ENCODE data around the gene SLC10A2.

The SLC10A2 gene

GRCh38 chr13:103046676-103047075 lies 19.5 kb downstream of the SLC10A2 start:
- no peaks in the 10 kb centered on the region for H3K4me1 ChIP-seq (ENCODE audit: insufficient read depth, low read length)
- no peak overlapping the region for H3K4me3 ChIP-seq (ENCODE audit: low read length)
- no peaks in the 10 kb centered on the region for H3K36me3 ChIP-seq (ENCODE audit: insufficient read depth, low read length)
- WGBS = 88% methylated on average over 4 of the region's 4 CpGs
- H3K9me3 ChIP-seq (ENCODE audit: insufficient read depth, low read depth, low read length) = no peaks in the 10 kb centered on the region
- H3K27me3 ChIP-seq (ENCODE audit: insufficient read depth, low read length) = no peaks in the 10 kb centered on the region
- no peak overlapping the region for H3K27ac ChIP-seq (ENCODE audit: low read depth, low read length)
- no peak overlapping the region for H3K9ac ChIP-seq (ENCODE audit: low read depth, low read length)

GRCh38 chr13:103044056-103044455 lies 22.2 kb downstream of the SLC10A2 start:
- WGBS = 100% methylated on average over 2 of the region's 3 CpGs

GRCh38 chr13:103040006-103040405 lies 26.2 kb downstream of the SLC10A2 start:
- no peaks in the 10 kb centered on the region for H3K4me1 ChIP-seq (ENCODE audit: insufficient read depth, low read length)
- no peak overlapping the region for H3K27ac ChIP-seq (ENCODE audit: low read depth, low read length)
- no peak overlapping the region for H3K4me3 ChIP-seq (ENCODE audit: low read length)
- H3K27me3 ChIP-seq (ENCODE audit: insufficient read depth, low read length) = no peaks in the 10 kb centered on the region
- no peaks in the 10 kb centered on the region for H3K36me3 ChIP-seq (ENCODE audit: insufficient read depth, low read length)
- no peak overlapping the region for H3K9ac ChIP-seq (ENCODE audit: low read depth, low read length)
- H3K9me3 ChIP-seq (ENCODE audit: insufficient read depth, low read depth, low read length) = no peaks in the 10 kb centered on the region
- no CpG with 5 or more reads among the region's 1 CpG for WGBS

More at GRCh38 chr13:103044056-103044455, 22.2 kb downstream of the SLC10A2 start:
- no peak overlapping the region for H3K4me3 ChIP-seq (ENCODE audit: low read length)
- H3K27me3 ChIP-seq (ENCODE audit: insufficient read depth, low read length) = no peaks in the 10 kb centered on the region
- no peak overlapping the region for H3K9ac ChIP-seq (ENCODE audit: low read depth, low read length)
- no peak overlapping the region for H3K27ac ChIP-seq (ENCODE audit: low read depth, low read length)
- no peaks in the 10 kb centered on the region for H3K36me3 ChIP-seq (ENCODE audit: insufficient read depth, low read length)
- H3K4me1 ChIP-seq (ENCODE audit: insufficient read depth, low read length) = no peaks in the 10 kb centered on the region
- H3K9me3 ChIP-seq (ENCODE audit: insufficient read depth, low read depth, low read length) = no peaks in the 10 kb centered on the region

- Histone ChIP-seq H3K36me3 (ENCODE audit: insufficient read depth, low read length) (no peaks in the 10 kb centered on the region), H3K4me1 (ENCODE audit: insufficient read depth, low read length) (no peaks in the 10 kb centered on the region), H3K27me3 (ENCODE audit: insufficient read depth, low read length) (no peaks in the 10 kb centered on the region), H3K4me3 (ENCODE audit: low read length) (no peak overlapping the region), H3K9ac (ENCODE audit: low read depth, low read length) (no peak overlapping the region), H3K27ac (ENCODE audit: low read depth, low read length) (no peak overlapping the region), H3K9me3 (ENCODE audit: insufficient read depth, low read depth, low read length) (no peaks in the 10 kb centered on the region)
- whole genome bisulfite sequencing = 59% methylated on average over 1 of the region's 2 CpGs
Measured at GRCh38 chr13:103039183-103039582, 27.0 kb downstream of the SLC10A2 start.

DNA sequence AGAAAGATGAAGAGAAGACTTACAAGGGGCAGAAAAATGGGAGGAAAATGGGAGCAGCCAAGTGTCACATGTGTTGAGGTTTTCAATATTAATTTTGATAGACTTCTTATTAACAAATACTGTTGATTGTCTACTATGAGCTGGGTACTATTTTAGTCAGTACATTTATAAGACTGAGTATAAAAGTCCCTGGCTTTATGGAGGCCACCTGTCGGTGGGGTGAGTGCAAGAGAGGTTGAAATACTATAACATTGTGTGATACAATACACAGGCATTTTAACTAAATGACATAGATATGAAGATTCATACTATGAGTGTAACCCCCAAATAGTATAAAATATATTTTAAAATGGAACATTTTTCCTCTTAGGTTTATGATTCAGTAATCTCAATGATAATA lies 29.9 kb downstream of the SLC10A2 start:
- Histone ChIP-seq H3K4me1 (ENCODE audit: insufficient read depth, low read length) (no peaks in the 10 kb centered on the region), H3K36me3 (ENCODE audit: insufficient read depth, low read length) (no peaks in the 10 kb centered on the region), H3K9me3 (ENCODE audit: insufficient read depth, low read depth, low read length) (no peaks in the 10 kb centered on the region), H3K4me3 (ENCODE audit: low read length) (no peak overlapping the region), H3K27me3 (ENCODE audit: insufficient read depth, low read length) (no peaks in the 10 kb centered on the region), H3K27ac (ENCODE audit: low read depth, low read length) (no peak overlapping the region), H3K9ac (ENCODE audit: low read depth, low read length) (no peak overlapping the region)
- no CpG with 5 or more reads among the region's 1 CpG for WGBS

DNA sequence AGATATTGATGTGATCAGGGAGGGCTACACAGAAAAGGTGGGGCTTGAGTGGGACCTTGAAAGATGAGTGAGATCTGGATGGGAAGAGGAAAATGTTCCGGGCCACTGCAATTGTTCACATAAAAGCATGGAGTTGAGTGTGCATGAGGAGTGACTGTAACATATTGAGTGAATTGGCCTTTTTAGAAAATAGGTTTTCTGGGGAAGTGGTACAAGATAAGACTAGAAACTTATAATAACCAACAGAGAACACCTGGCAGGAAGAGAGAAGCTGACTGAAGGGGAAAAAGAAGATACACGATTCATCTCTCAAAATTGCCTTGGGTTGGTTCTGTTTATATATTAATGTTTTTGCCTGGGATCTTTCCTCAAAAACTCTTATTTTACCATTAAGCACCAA lies 32.2 kb downstream of the SLC10A2 start:
- no peaks in the 10 kb centered on the region for H3K4me1 ChIP-seq (ENCODE audit: insufficient read depth, low read length)
- 91% methylated on average over 1 of the region's 2 CpGs for WGBS
- no peak overlapping the region for H3K27ac ChIP-seq (ENCODE audit: low read depth, low read length)
- H3K9me3 ChIP-seq (ENCODE audit: insufficient read depth, low read depth, low read length) = no peaks in the 10 kb centered on the region
- H3K36me3 ChIP-seq (ENCODE audit: insufficient read depth, low read length) = no peaks in the 10 kb centered on the region
- no peaks in the 10 kb centered on the region for H3K27me3 ChIP-seq (ENCODE audit: insufficient read depth, low read length)
- no peak overlapping the region for H3K9ac ChIP-seq (ENCODE audit: low read depth, low read length)
- no peak overlapping the region for H3K4me3 ChIP-seq (ENCODE audit: low read length)

DNA sequence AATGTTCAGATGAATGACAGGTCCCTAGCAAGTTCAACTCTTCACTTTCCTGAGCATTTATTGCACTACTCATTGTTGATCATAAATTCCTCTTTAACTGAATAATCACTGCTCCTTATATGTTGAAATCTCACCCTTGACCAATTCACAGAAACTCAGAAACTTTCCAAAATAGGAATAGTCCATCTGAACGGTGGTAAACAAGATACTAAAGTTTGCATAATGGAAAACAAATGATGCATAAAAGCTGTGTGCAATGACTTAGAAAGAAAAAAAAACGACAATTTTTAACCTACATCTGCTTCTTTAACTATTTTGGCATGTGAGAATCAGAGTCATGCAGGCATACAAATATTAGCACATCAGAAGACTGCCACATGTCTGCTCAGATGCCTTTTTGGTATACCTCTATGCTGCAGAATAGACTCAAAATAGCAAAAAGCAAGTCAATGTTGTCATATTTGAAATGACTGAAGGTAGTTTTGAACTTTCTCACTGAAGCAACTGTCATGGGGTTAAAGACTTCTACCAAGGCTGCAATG lies 34.8 kb downstream of the SLC10A2 start:
- no peaks in the 10 kb centered on the region for H3K36me3 ChIP-seq (ENCODE audit: insufficient read depth, low read length)
- H3K9ac ChIP-seq (ENCODE audit: low read depth, low read length) = no peak overlapping the region
- WGBS = 74% methylated on average over 2 of the region's 2 CpGs
- no peaks in the 10 kb centered on the region for H3K4me1 ChIP-seq (ENCODE audit: insufficient read depth, low read length)
- no peaks in the 10 kb centered on the region for H3K9me3 ChIP-seq (ENCODE audit: insufficient read depth, low read depth, low read length)
- H3K27ac ChIP-seq (ENCODE audit: low read depth, low read length) = no peak overlapping the region
- H3K27me3 ChIP-seq (ENCODE audit: insufficient read depth, low read length) = no peaks in the 10 kb centered on the region
- H3K4me3 ChIP-seq (ENCODE audit: low read length) = no peak overlapping the region

DNA sequence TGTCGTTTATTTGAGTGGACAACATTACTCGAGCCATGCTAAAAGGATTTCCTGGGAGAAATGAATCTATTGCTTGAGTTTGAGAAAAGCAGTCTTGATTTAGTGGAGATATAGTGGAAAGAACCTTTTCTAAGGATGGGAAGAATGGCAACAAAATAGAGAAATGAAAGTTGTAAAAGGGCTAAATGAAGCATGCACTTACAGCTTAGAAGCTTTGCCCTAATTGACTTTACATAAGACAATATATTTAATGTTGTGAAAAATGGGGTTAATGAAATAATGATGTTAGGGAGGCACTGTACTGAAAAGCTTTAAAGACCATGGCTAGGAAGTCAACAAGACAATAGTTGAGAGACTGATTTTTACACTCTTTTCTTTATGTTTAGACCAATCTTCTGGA lies 35.4 kb downstream of the SLC10A2 start:
- Histone ChIP-seq H3K4me1 (ENCODE audit: insufficient read depth, low read length) (no peaks in the 10 kb centered on the region), H3K27me3 (ENCODE audit: insufficient read depth, low read length) (no peaks in the 10 kb centered on the region), H3K4me3 (ENCODE audit: low read length) (no peak overlapping the region), H3K9ac (ENCODE audit: low read depth, low read length) (no peak overlapping the region), H3K36me3 (ENCODE audit: insufficient read depth, low read length) (no peaks in the 10 kb centered on the region), H3K9me3 (ENCODE audit: insufficient read depth, low read depth, low read length) (no peaks in the 10 kb centered on the region), H3K27ac (ENCODE audit: low read depth, low read length) (no peak overlapping the region)
- 93% methylated on average over 2 of the region's 2 CpGs for WGBS

DNA sequence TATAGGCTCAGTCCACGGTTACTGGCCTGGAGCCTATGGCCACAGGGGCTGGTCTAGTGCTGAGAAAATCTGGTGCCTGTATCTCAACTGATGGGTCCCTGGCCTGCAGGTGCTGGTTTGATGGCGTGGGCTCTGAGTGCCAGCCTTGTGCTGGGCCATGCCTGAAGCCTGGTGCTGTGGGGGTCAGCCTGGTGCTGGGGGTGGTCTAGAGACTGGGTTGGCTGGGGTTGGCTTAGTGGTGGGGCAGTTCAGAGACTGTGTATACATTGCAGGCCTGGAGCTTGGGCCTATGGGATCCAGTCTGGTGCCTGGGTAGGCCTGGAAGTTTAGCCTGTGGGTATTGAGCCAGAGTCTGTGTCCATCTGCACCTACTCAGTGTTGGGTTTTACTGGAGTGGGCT lies 36.4 kb downstream of the SLC10A2 start:
- H3K27ac ChIP-seq (ENCODE audit: low read depth, low read length) = no peak overlapping the region
- H3K4me1 ChIP-seq (ENCODE audit: insufficient read depth, low read length) = no peaks in the 10 kb centered on the region
- H3K9me3 ChIP-seq (ENCODE audit: insufficient read depth, low read depth, low read length) = no peaks in the 10 kb centered on the region
- no peak overlapping the region for H3K4me3 ChIP-seq (ENCODE audit: low read length)
- H3K9ac ChIP-seq (ENCODE audit: low read depth, low read length) = no peak overlapping the region
- WGBS = 92% methylated on average over 2 of the region's 2 CpGs
- H3K27me3 ChIP-seq (ENCODE audit: insufficient read depth, low read length) = no peaks in the 10 kb centered on the region
- H3K36me3 ChIP-seq (ENCODE audit: insufficient read depth, low read length) = no peaks in the 10 kb centered on the region

DNA sequence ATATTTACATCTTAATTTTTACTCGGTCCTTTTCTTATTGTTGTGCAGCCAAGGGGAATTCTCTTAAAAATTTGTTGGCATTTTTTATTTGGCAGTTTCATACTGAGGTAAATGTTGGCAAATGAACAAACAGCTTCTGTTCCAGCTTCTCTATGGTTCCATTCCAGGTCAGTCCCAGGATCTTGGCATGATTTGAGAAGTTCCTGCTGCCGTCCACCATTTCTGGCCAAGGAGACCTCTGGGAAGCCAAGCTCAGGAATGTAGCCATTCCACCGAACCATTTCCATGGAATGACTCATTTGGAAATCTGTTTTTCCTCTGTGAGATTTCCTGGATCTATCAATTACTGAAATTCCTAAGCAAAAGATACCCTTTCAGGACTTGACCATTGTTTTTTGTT lies 43.9 kb downstream of the SLC10A2 start:
- Histone ChIP-seq H3K4me1 (ENCODE audit: insufficient read depth, low read length) (no peaks in the 10 kb centered on the region), H3K36me3 (ENCODE audit: insufficient read depth, low read length) (no peaks in the 10 kb centered on the region), H3K27ac (ENCODE audit: low read depth, low read length) (no peak overlapping the region), H3K9ac (ENCODE audit: low read depth, low read length) (no peak overlapping the region), H3K9me3 (ENCODE audit: insufficient read depth, low read depth, low read length) (no peaks in the 10 kb centered on the region), H3K27me3 (ENCODE audit: insufficient read depth, low read length) (no peaks in the 10 kb centered on the region), H3K4me3 (ENCODE audit: low read length) (no peak overlapping the region)
- 96% methylated on average over 3 of the region's 3 CpGs for WGBS

DNA sequence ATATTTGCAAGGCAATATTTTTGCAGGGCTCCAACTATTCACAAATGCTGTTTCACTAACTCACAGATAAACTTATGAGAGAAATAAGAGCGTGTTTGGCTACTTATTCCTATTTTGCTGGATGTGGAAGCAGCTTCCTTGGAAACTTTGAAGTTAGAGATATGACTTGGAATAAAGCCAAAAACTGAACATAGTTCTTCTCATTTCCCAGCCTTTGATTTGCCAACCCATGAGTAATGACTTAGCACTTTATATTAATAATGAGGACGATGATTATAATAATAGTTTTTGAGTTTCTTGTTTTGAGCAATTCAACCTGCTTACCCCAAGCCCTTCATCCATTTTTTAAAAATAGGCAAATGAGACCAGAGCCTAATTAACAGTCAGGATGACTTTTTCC lies 47.7 kb downstream of the SLC10A2 start:
- no peaks in the 10 kb centered on the region for H3K4me1 ChIP-seq (ENCODE audit: insufficient read depth, low read length)
- H3K9me3 ChIP-seq (ENCODE audit: insufficient read depth, low read depth, low read length) = no peaks in the 10 kb centered on the region
- no peak overlapping the region for H3K27ac ChIP-seq (ENCODE audit: low read depth, low read length)
- H3K9ac ChIP-seq (ENCODE audit: low read depth, low read length) = no peak overlapping the region
- no peaks in the 10 kb centered on the region for H3K27me3 ChIP-seq (ENCODE audit: insufficient read depth, low read length)
- no peaks in the 10 kb centered on the region for H3K36me3 ChIP-seq (ENCODE audit: insufficient read depth, low read length)
- no peak overlapping the region for H3K4me3 ChIP-seq (ENCODE audit: low read length)
- WGBS = 100% methylated on average over 1 of the region's 2 CpGs

GRCh38 chr13:103012646-103013045 lies 53.6 kb downstream of the SLC10A2 start:
- no peaks in the 10 kb centered on the region for H3K27me3 ChIP-seq (ENCODE audit: insufficient read depth, low read length)
- no peaks in the 10 kb centered on the region for H3K9me3 ChIP-seq (ENCODE audit: insufficient read depth, low read depth, low read length)
- H3K36me3 ChIP-seq (ENCODE audit: insufficient read depth, low read length) = no peaks in the 10 kb centered on the region
- no peak overlapping the region for H3K27ac ChIP-seq (ENCODE audit: low read depth, low read length)
- WGBS = 100% methylated on average over 2 of the region's 3 CpGs
- no peak overlapping the region for H3K9ac ChIP-seq (ENCODE audit: low read depth, low read length)
- H3K4me3 ChIP-seq (ENCODE audit: low read length) = no peak overlapping the region
- no peaks in the 10 kb centered on the region for H3K4me1 ChIP-seq (ENCODE audit: insufficient read depth, low read length)
